ENCODE data around the gene KCNJ6.
"Not testable (repeated sequence)": the region's sequence is repeated elsewhere in the genome, so short reads cannot be mapped to it uniquely, and the experiment has no call there.

KCNJ6 gene

DNA sequence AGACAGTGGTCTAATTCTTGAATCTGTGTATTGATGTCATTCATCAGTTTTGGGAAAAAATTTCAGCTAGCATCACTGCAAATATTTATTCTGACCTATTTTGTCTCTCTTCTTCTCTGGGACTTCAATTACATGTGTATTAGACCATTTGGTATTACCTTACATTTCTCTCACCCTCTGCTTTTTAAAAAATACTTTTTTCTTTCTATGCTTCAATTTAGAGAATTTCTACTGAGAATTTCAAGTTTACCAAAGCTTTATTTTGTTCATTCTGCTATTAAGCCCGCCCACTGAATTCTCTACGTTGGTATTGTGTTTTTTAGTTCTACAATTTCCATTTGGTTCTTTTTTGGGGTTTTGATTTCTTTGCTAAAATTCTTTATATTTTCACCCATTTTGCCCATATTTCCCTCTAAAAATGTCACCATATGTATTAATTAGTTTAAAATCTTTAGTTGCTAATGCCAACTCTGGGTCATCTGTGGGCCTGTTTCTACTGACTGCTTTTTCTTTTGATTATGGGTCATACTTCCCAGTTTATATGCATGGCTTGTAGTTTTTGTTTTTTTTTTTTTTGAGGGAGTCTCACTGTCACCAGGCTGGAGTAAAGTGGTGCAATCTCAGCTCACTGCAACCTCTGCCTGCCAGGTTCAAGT lies 337.7 kb downstream of the KCNJ6 start:
- DNase-seq (ENCODE audit: low read depth in 2 of 2, low spot score in 1 of 2): no peak

- DNase-seq (ENCODE audit: low read depth in 2 of 2, low spot score in 1 of 2): not testable (repeated sequence)
Observed at GRCh38 chr21:37576929-37577328, 339.3 kb downstream of the KCNJ6 start.

- no peak for DNase-seq (ENCODE audit: low read depth in 2 of 2, low spot score in 1 of 2)
Observed at GRCh38 chr21:37575580-37575979, 340.7 kb downstream of the KCNJ6 start.

- DNase-seq (ENCODE audit: low read depth in 2 of 2, low spot score in 1 of 2): no peak
Observed at GRCh38 chr21:37574751-37575150, 341.5 kb downstream of the KCNJ6 start.

DNA sequence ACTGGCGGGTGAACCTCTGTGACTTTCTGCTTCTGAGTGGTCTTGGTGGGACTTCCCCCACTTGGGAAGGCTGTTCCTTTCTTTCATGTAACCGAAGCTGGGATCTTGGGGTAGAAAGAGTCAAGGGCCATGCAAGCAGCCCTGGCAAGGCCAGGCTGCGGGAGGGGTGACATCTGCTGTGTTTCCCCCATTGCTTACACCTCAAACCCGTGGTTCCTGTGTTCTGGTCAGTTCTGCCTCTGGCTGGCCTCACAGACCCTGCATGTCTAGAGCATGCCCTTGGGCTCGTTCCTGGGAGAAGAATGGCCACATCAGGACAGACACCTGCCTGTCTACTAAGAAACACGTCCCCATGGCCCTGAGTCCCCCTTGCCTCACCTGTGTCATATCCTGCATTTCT lies 341.9 kb downstream of the KCNJ6 start:
- no peak for DNase-seq (ENCODE audit: low read depth in 2 of 2, low spot score in 1 of 2)

GRCh38 chr21:37571442-37571841 lies 344.8 kb downstream of the KCNJ6 start:
- no peak for DNase-seq (ENCODE audit: low read depth in 2 of 2, low spot score in 1 of 2)

DNA sequence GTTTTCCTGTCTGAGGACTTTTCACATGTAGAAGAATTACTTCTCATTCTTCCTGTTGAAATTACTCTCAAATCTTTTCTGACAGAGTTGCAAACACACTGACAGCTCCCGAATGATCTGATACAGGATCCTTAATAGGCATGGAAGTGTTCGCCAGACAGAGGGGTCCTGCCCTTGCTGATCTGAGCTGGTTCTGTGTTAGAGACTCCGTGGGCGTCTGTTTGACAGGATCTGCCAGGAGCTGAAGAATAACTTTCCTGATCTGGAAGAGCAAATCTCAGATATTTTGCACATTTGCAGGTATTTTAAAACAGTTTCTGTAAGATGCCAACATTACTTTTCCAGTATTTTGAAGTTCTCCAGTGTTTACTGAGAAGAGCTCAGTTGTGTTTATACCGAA lies 347.3 kb downstream of the KCNJ6 start:
- DNase-seq (ENCODE audit: low read depth in 2 of 2, low spot score in 1 of 2): no peak

DNA sequence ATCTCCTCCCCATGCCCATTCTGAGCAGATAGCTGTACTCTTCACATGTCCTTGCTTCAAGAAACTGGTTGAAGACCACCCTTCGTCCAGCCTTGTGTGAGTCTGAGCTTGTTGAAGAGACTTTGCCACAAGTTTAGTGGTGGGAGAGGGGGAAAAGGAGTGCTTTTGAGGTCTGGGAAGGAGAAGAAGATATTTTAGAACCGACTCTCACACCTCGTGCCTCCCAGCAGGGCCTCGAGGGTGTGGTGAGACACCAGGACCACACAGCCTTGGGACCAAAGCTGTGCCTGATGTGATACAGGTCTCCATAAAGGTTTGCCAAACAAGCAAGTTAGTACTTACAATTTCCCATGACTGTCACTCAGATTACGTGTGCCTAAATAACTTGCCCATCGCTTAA lies 347.8 kb downstream of the KCNJ6 start:
- no peak for DNase-seq (ENCODE audit: low read depth in 2 of 2, low spot score in 1 of 2)

- DNase-seq (ENCODE audit: low read depth in 2 of 2, low spot score in 1 of 2): no peak
Observed at GRCh38 chr21:37566790-37567615, 349.3 kb downstream of the KCNJ6 start.

GRCh38 chr21:37565530-37566223 lies 350.6 kb downstream of the KCNJ6 start:
- DNase-seq (ENCODE audit: low read depth in 2 of 2, low spot score in 1 of 2): no peak

GRCh38 chr21:37564924-37565529 lies 351.2 kb downstream of the KCNJ6 start:
- no peak for DNase-seq (ENCODE audit: low read depth in 2 of 2, low spot score in 1 of 2)

- DNase-seq (ENCODE audit: low read depth in 2 of 2, low spot score in 1 of 2): peak; percentile 81 to 88
Observed at GRCh38 chr21:37564341-37564923, 351.8 kb downstream of the KCNJ6 start.

DNA sequence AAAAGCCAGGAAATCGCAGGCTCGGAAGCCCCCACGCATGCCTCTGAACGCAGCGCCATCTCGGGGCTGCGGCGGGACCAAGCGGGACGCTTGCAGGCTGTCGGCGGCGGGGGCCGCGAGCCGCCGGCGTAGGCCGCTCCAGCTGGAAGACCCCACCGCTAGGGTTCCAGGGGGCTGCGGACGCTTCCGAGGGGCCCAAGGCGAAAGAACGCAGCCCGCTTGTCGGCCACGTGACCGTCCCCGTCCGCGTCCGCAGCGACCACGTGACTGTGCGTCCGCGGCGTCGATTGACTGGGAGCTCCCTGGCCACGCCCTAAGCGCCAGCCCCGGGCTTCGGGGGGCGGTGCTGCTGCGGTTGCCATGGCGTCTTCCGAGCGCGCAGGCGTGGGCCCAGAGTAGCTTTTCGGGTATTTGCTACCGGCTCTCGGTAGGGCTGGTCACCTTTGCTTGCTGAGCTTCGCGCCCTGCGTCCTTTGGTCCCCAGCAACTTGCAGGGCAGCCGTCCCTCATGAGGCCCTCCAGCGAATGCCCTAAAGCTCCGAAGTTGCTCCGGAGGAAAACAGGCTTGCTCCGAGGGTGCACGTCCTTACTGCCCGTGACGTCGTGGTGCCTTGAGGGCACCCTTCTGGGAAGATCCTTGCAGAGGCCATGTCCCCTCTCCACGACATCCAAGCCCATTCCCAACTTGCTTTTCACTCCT lies 352.5 kb downstream of the KCNJ6 start:
- DNase-seq (ENCODE audit: low read depth in 2 of 2, low spot score in 1 of 2): peak; percentile 72 to 87

- no peak for DNase-seq (ENCODE audit: low read depth in 2 of 2, low spot score in 1 of 2)
Observed at GRCh38 chr21:37562920-37563640, 353.2 kb downstream of the KCNJ6 start.

GRCh38 chr21:37561941-37562919 lies 354.0 kb downstream of the KCNJ6 start:
- DNase-seq (ENCODE audit: low read depth in 2 of 2, low spot score in 1 of 2): no peak

GRCh38 chr21:37561506-37561905 lies 354.8 kb downstream of the KCNJ6 start:
- no peak for DNase-seq (ENCODE audit: low read depth in 2 of 2, low spot score in 1 of 2)

DNA sequence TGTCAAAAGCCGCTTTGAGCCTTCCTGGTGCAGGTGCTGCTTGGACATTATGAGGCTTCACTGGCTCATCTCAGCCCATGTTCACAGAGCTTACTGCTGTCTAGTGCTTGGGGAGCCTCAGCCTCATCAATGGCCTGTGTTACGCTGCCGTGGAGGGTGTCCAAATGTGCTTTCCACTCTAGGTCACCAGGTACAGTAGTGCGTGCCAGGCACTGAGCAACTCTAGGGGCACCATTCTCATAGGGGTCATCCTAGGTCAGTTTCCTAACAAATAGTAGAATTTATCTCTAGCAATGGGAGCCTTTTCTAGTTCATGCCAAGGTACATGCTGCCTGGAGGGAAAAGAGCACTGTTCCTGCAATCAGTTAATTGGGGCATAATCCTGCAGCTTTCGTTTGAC lies 355.9 kb downstream of the KCNJ6 start:
- no peak for DNase-seq (ENCODE audit: low read depth in 2 of 2, low spot score in 1 of 2)

- no peak for DNase-seq (ENCODE audit: low read depth in 2 of 2, low spot score in 1 of 2)
Observed at GRCh38 chr21:37558676-37559211, 357.5 kb downstream of the KCNJ6 start.

All from stimulated activated CD8-positive, alpha-beta memory T cell treated with anti-CD3 and anti-CD28 coated beads, Interleukin-4, amount 100 ng/mL, for 4 hours (primary cell).